ENCODE data around the gene GPR152. TPM values are rescaled to one million over a fixed set of nuclear protein-coding genes. Genes with fewer than 3 reads are reported as not detected.
"Not testable (repeated sequence)": the region's sequence is repeated elsewhere in the genome, so short reads cannot be mapped to it uniquely, and the experiment has no call there.

GPR152 gene
- total RNA-seq, 1 experiment from 2014 or later = not detected

- no CpG with 5 or more reads among the region's 68 CpGs for WGBS (ENCODE audit: extremely low coverage, insufficient read length, low lambda C conversion rate)
- H3K14ac ChIP-seq (ENCODE audit: insufficient read depth, low read length) = no peak within 1 kb of the TSS; the same call in 1 of the 2 replicates
- peak; percentile 97 for DNase-seq
- H2BK20ac ChIP-seq (ENCODE audit: low read depth, low read length, poor library complexity, severe bottlenecking) = no peak within 1 kb of the TSS
- H2AK5ac ChIP-seq (ENCODE audit: insufficient read length, low read length) = no peak within 1 kb of the TSS
- peak within 1 kb of the TSS; percentile 46 to 95 (median 85); a peak in 5 of 7 replicates for H3K27ac Mint-ChIP-seq
- no peak within 1 kb of the TSS for H3K23ac ChIP-seq (ENCODE audit: insufficient read length, low read depth, low read length)
- H2AFZ ChIP-seq (ENCODE audit: low read length) = no peak within 1 kb of the TSS
- H3K79me2 ChIP-seq (ENCODE audit: insufficient read depth, low read length) = no peaks in the 10 kb centered on the region; the same call in 1 of the 2 replicates
- peak within 1 kb of the TSS; percentile 90 for H3K4me2 ChIP-seq (ENCODE audit: insufficient read depth, insufficient read length, low read length)
- peak within 1 kb of the TSS; percentile 87 to 92 for H3K4me3 Mint-ChIP-seq
- no peak within 1 kb of the TSS for H3K4ac ChIP-seq (ENCODE audit: low read depth, low read length)
- no peak within 1 kb of the TSS for H2BK5ac ChIP-seq (ENCODE audit: insufficient read length, low read length)
- no peak within 1 kb of the TSS for H3K18ac ChIP-seq (ENCODE audit: insufficient read length, low read depth, low read length)
- H3K79me1 ChIP-seq (ENCODE audit: insufficient read depth, low read depth, low read length, poor library complexity, severe bottlenecking) = no peaks in the 10 kb centered on the region
- no peak within 1 kb of the TSS for H3T11ph ChIP-seq (ENCODE audit: low read length)
- no peak within 1 kb of the TSS for H4K91ac ChIP-seq (ENCODE audit: insufficient read length, low read depth, low read length)
- no peak within 1 kb of the TSS for H4K5ac ChIP-seq (ENCODE audit: insufficient read length, low read depth, low read length)
- no peak within 1 kb of the TSS for H3K56ac ChIP-seq (ENCODE audit: insufficient read length, low read depth, low read length)
- no peaks in the 10 kb centered on the region for H3K9me3 ChIP-seq (ENCODE audit: control insufficient read depth, low read depth, low read length)
- H3K36me3 Mint-ChIP-seq (ENCODE audit: insufficient read depth in 1 of 3, low read depth in 3 of 3) = peaks cover 9 to 24% (median 19%) of the 10 kb centered on the region in 3 experiments; a peak in 6 of 7 replicates
- H4K20me1 ChIP-seq (ENCODE audit: control insufficient read depth, insufficient read depth, insufficient read length) = no peaks in the 10 kb centered on the region
- no peak within 1 kb of the TSS for H3K27ac ChIP-seq (ENCODE audit: insufficient read length, low read depth, low read length)
- H3K4me1 ChIP-seq (ENCODE audit: insufficient read depth, low read length) = no peaks in the 10 kb centered on the region
- H3K9ac ChIP-seq (ENCODE audit: extremely low read depth, insufficient read length, low read length) = peak within 1 kb of the TSS; percentile 76
- no peaks in the 10 kb centered on the region for H3K9me3 Mint-ChIP-seq
- H3K23me2 ChIP-seq (ENCODE audit: insufficient read length, low read depth, low read length, poor library complexity, severe bottlenecking) = peaks cover 4% of the 10 kb centered on the region
- no peak within 1 kb of the TSS for H2BK120ac ChIP-seq (ENCODE audit: low read depth, low read length, poor library complexity, severe bottlenecking)
- no peak within 1 kb of the TSS for H2BK12ac ChIP-seq (ENCODE audit: insufficient read length, low read depth, low read length)
- H2BK15ac ChIP-seq (ENCODE audit: low read depth, low read length) = no peak within 1 kb of the TSS
- no peaks in the 10 kb centered on the region for H3K27me3 ChIP-seq (ENCODE audit: insufficient read depth, low read length)
- no peak within 1 kb of the TSS for H4K8ac ChIP-seq (replicated peaks; ENCODE audit: insufficient read length, low read depth, low read length)
- no peaks in the 10 kb centered on the region; the same call in 1 of the 2 replicates for H3K27me3 Mint-ChIP-seq (ENCODE audit: low read depth)
- H3K4me1 Mint-ChIP-seq = peaks cover 9 to 12% of the 10 kb centered on the region in 2 experiments
- no peak for TF ChIP-seq CTCF (conservative IDR thresholded peaks at IDR 0.05)
Observed at GRCh38 chr11:67428052-67429001, 24.2 kb downstream of the GPR152 start, which contains the start of gene RPS6KB2. TSS of gene RPS6KB2 (plus strand) at chr11:67428494. CDS start at chr11:67428546, 52 bp downstream.

GRCh38 chr11:67427364-67427859, 25.1 kb downstream of the GPR152 start:
- H3K23ac ChIP-seq (ENCODE audit: insufficient read length, low read depth, low read length); H2BK5ac ChIP-seq (ENCODE audit: insufficient read length, low read length); H3K79me1 ChIP-seq (ENCODE audit: insufficient read depth, low read depth, low read length, poor library complexity, severe bottlenecking); H4K20me1 ChIP-seq (ENCODE audit: control insufficient read depth, insufficient read depth, insufficient read length); H3K9ac ChIP-seq (ENCODE audit: extremely low read depth, insufficient read length, low read length); DNase-seq; H3K27ac ChIP-seq (ENCODE audit: insufficient read length, low read depth, low read length); H2AFZ ChIP-seq (ENCODE audit: low read length); H3K27me3 ChIP-seq (ENCODE audit: insufficient read depth, low read length); H3K27me3 Mint-ChIP-seq (ENCODE audit: low read depth); H2BK12ac ChIP-seq (ENCODE audit: insufficient read length, low read depth, low read length); H3K79me2 ChIP-seq (ENCODE audit: insufficient read depth, low read length); H3T11ph ChIP-seq (ENCODE audit: low read length); H2BK120ac ChIP-seq (ENCODE audit: low read depth, low read length, poor library complexity, severe bottlenecking); H3K9me3 Mint-ChIP-seq; H2BK20ac ChIP-seq (ENCODE audit: low read depth, low read length, poor library complexity, severe bottlenecking); H3K18ac ChIP-seq (ENCODE audit: insufficient read length, low read depth, low read length); H2AK5ac ChIP-seq (ENCODE audit: insufficient read length, low read length); H3K14ac ChIP-seq (ENCODE audit: insufficient read depth, low read length); H4K5ac ChIP-seq (ENCODE audit: insufficient read length, low read depth, low read length); H4K91ac ChIP-seq (ENCODE audit: insufficient read length, low read depth, low read length); H3K4me1 ChIP-seq (ENCODE audit: insufficient read depth, low read length); H2BK15ac ChIP-seq (ENCODE audit: low read depth, low read length); H3K4ac ChIP-seq (ENCODE audit: low read depth, low read length); H4K8ac ChIP-seq (replicated peaks; ENCODE audit: insufficient read length, low read depth, low read length); H3K56ac ChIP-seq (ENCODE audit: insufficient read length, low read depth, low read length); H3K23me2 ChIP-seq (ENCODE audit: insufficient read length, low read depth, low read length, poor library complexity, severe bottlenecking); H3K9me3 ChIP-seq (ENCODE audit: control insufficient read depth, low read depth, low read length): not testable (repeated sequence)
- peak overlapping the region; percentile 46 to 78 (median 77); a peak in 4 of 7 replicates for H3K27ac Mint-ChIP-seq
- H3K36me3 Mint-ChIP-seq (ENCODE audit: insufficient read depth in 1 of 3, low read depth in 3 of 3) = peaks cover 9 to 18% (median 13%) of the 10 kb centered on the region in 3 experiments; a peak in 6 of 7 replicates
- peak overlapping the region; percentile 87 to 92 for H3K4me3 Mint-ChIP-seq
- no CpG with 5 or more reads among the region's 19 CpGs for WGBS (ENCODE audit: extremely low coverage, insufficient read length, low lambda C conversion rate)
- peaks cover 12 to 19% of the 10 kb centered on the region in 2 experiments for H3K4me1 Mint-ChIP-seq
- peak overlapping the region; percentile 90 for H3K4me2 ChIP-seq (ENCODE audit: insufficient read depth, insufficient read length, low read length)
